Kidney (tissue), 14 donors: ENCODE measurements around the gene ARHGAP22. TPM values are rescaled to one million over a fixed set of nuclear protein-coding genes. Genes with fewer than 3 reads are reported as not detected.

ENCODE experiments used
- DNase-seq, 5 donors: peaks; one replicate each; pipeline ENCODE4 v3.0.0-alpha.2; 2013 to 2020
- FAIRE-seq: peaks from 2 replicates; lab custom pipeline; 2012; peaks lifted over from hg19 to GRCh38; lab: Jason Lieb, UNC
- H3K27ac ChIP-seq, 2 donors: one replicate each; pipeline ENCODE4 v1.7.0; 2013; ENCODE audit warnings: low read depth in 2 of 2, low read length in 2 of 2, inconsistent platforms in 1 of 2
- H3K27me3 ChIP-seq: one replicate; pipeline ENCODE4 v1.7.1; 2013; ENCODE audit warnings: low read length, inconsistent platforms; ENCODE audit not compliant: control insufficient read depth, insufficient read depth
- H3K36me3 ChIP-seq, 3 donors: one replicate each; pipeline versions ENCODE4 v1.7.0 to v1.7.1; 2013; ENCODE audit warnings: low read length in 3 of 3, control low read depth in 1 of 3, inconsistent platforms in 1 of 3; ENCODE audit not compliant: insufficient read depth in 3 of 3, control insufficient read depth in 2 of 3
- H3K4me1 ChIP-seq, 3 donors: one replicate each; pipeline versions ENCODE4 v1.7.0 to v1.7.1; 2013; ENCODE audit warnings: low read length in 3 of 3, inconsistent platforms in 1 of 3, low read depth in 1 of 3; ENCODE audit not compliant: control insufficient read depth in 2 of 3, insufficient read depth in 2 of 3
- H3K4me3 ChIP-seq, 3 donors: one replicate each; pipeline versions ENCODE4 v1.7.0 to v1.8.1; 2013; ENCODE audit warnings: low read length in 3 of 3, control low read depth in 1 of 3, inconsistent platforms in 1 of 3
- H3K9ac ChIP-seq, 3 donors: one replicate each; pipeline versions ENCODE4 v1.7.0 to v1.7.1; 2013; ENCODE audit warnings: low read length in 3 of 3, control low read depth in 1 of 3, inconsistent platforms in 1 of 3
- H3K9me3 ChIP-seq, 3 donors: one replicate each; pipeline versions ENCODE4 v1.7.0 to v1.7.1; 2013; ENCODE audit warnings: low read length in 3 of 3, control low read depth in 1 of 3, inconsistent platforms in 1 of 3; ENCODE audit not compliant: control insufficient read depth in 2 of 3, insufficient read depth in 1 of 3
- CTCF ChIP-seq: IDR thresholded peaks from 3 replicates; pipeline ENCODE4 v1.5.1; 2012; ENCODE audit warnings: mild to moderate bottlenecking, moderate library complexity, borderline replicate concordance; ENCODE audit not compliant: insufficient read depth; ENCODE audit errors: extremely low read depth
- intact Hi-C: fragments of 100-400 bp; cut with DNase I; formaldehyde crosslinking; loops from one replicate; pipeline ENCODE4 v1.11.1; 2022
- polyA plus RNA-seq: library from polyadenylated mRNA; stranded (reverse); fragments of 350-450 nt; fragmentation: Illumina TruSeq; extraction: RNeasy Lipid Tissue Mini Kit (QIAGEN cat#74804); gene quantifications from one replicate; pipeline ENCODE4 v1.2.3, GENCODE V29; 2014; ENCODE audit warnings: low read depth, low replicate concordance; ENCODE audit not compliant: insufficient read depth
- total RNA-seq: library from RNA; stranded (reverse); fragmentation: NEBNext Ultra II Directional; extraction: Animal tissue kit (Norgen Biotek cat#: 25700); gene quantifications from one replicate; pipeline ENCODE4 v1.2.1, GENCODE V29; 2021
- donor health status: control.
- donor health status: control.
- donor health status: control.
- donor health status: control.
- donor health status: control.
- donor health status: DM: yes; HTN: yes; CAD: no.
- donor health status: Normal renal cell carcinoma (clear cell type).

Gene ARHGAP22
- total and polyA plus RNA-seq, 2 donors from 2014 or later = 0.62 to 6.6 TPM

GRCh38 chr10:48595539-48595932 is 9.3 kb downstream of the ARHGAP22 start:
- intact Hi-C loops = no loop called here
- no peak for FAIRE-seq
- Histone ChIP-seq H3K4me3 (no peak overlapping the region), H3K36me3 (no peaks in the 10 kb centered on the region), H3K9ac (no peak overlapping the region), H3K27me3 (no peaks in the 10 kb centered on the region), H3K27ac (no peak overlapping the region), H3K9me3 (no peaks in the 10 kb centered on the region), H3K4me1 (no peaks in the 10 kb centered on the region)
- no peak for DNase-seq
- TF ChIP-seq CTCF = no peak

- DNase-seq = no peak
- no peak for TF ChIP-seq CTCF
These were observed 9.9 kb downstream of the ARHGAP22 start for GRCh38 chr10:48594803-48595538.

GRCh38 chr10:48594371-48594770 is 10.5 kb downstream of the ARHGAP22 start:
- DNase-seq (no peak), FAIRE-seq (no peak)
- no peaks in the 10 kb centered on the region for H3K27me3 ChIP-seq
- H3K27ac ChIP-seq = no peak overlapping the region
- H3K4me3 ChIP-seq = no peak overlapping the region
- no peak for TF ChIP-seq CTCF
- intact Hi-C loops = no loop called here
- H3K36me3 ChIP-seq = no peaks in the 10 kb centered on the region
- H3K9me3 ChIP-seq = no peaks in the 10 kb centered on the region
- H3K9ac ChIP-seq = no peak overlapping the region
- no peaks in the 10 kb centered on the region for H3K4me1 ChIP-seq

More at GRCh38 chr10:48594803-48595538, 9.9 kb downstream of the ARHGAP22 start:
- Histone ChIP-seq H3K27me3 (no peaks in the 10 kb centered on the region), H3K27ac (no peak overlapping the region), H3K4me1 (no peaks in the 10 kb centered on the region), H3K9ac (no peak overlapping the region), H3K9me3 (no peaks in the 10 kb centered on the region), H3K36me3 (no peaks in the 10 kb centered on the region), H3K4me3 (no peak overlapping the region)
- intact Hi-C loops = no loop called here
- no peak for FAIRE-seq
